Naive thymus-derived CD8-positive, alpha-beta T cell (primary cell): ENCODE measurements around the gene KLRC4. TPM values are rescaled to one million over a fixed set of nuclear protein-coding genes. Genes with fewer than 3 reads are reported as not detected.
"Not testable (repeated sequence)": the region's sequence is repeated elsewhere in the genome, so short reads cannot be mapped to it uniquely, and the experiment has no call there.

ENCODE experiments used
- ATAC-seq, 2 donors: fragments of 150-1000 bp; cut with Tn5 transposase in 1 of 2; sonication (Bioruptor Pico), chemical (Tn5 transposase) in 1 of 2; 1 replicate in 1 of 2; 2 replicates in 1 of 2; pipeline ENCODE4 v1.10.0; 2021; ENCODE audit warnings: mild to moderate bottlenecking in 2 of 2, moderate library complexity in 2 of 2
- POLR2A ChIA-PET: fragments of 350-600 bp; sonication (Branson Sonifier 250); formaldehyde crosslinking; loops from one replicate; lab custom pipeline; 2021; ENCODE audit warnings: antibody characterized with exemption; lab: Charles Lee
- DNase-seq, 10 donors: peaks; one replicate each; pipeline versions ENCODE4 v3.0.0 to v3.0.0-alpha.2; 2020 to 2022
- H3K27ac Mint-ChIP-seq, 10 donors: one replicate each; pipeline ENCODE4 v1.8.0; 2020 to 2022; ENCODE audit warnings: mild to moderate bottlenecking in 10 of 10, mixed read lengths in 10 of 10, moderate library complexity in 4 of 10, inconsistent platforms in 1 of 10
- H3K27me3 Mint-ChIP-seq, 5 donors: one replicate each; pipeline ENCODE4 v1.8.0; 2021 to 2022; ENCODE audit warnings: mixed read lengths in 5 of 5
- H3K36me3 Mint-ChIP-seq, 3 donors: one replicate each; pipeline ENCODE4 v1.8.0; 2020 to 2022; ENCODE audit warnings: mixed read lengths in 3 of 3, mild to moderate bottlenecking in 2 of 3, inconsistent platforms in 1 of 3
- H3K4me1 Mint-ChIP-seq, 4 donors: one replicate each; pipeline ENCODE4 v1.8.0; 2021 to 2022; ENCODE audit warnings: mixed read lengths in 4 of 4
- H3K4me3 Mint-ChIP-seq, 10 donors: one replicate each; pipeline ENCODE4 v1.8.0; 2020 to 2022; ENCODE audit warnings: mild to moderate bottlenecking in 10 of 10, mixed read lengths in 10 of 10, moderate library complexity in 6 of 10, inconsistent platforms in 1 of 10
- H3K9me3 Mint-ChIP-seq, 9 donors: one replicate each; pipeline ENCODE4 v1.8.0; 2020 to 2022; ENCODE audit warnings: mixed read lengths in 9 of 9, mild to moderate bottlenecking in 3 of 9, inconsistent platforms in 1 of 9, moderate library complexity in 1 of 9
- polyA plus RNA-seq, 3 donors: library from polyadenylated mRNA; unstranded; fragments of 300-500 nt; fragmentation: Illumina TruSeq; gene quantifications; one replicate each; pipeline ENCODE4 v1.2.3, GENCODE V29; 2021
- total RNA-seq, 8 experiments: library from RNA in 2 of 8; stranded (reverse) in 2 of 8; gene quantifications; one replicate each; pipeline ENCODE4 v1.2.3 and lab custom pipeline; 2021 to 2026

KLRC4 gene
- total and polyA plus RNA-seq, 5 experiments from 2014 or later: 1.3 to 57.6 (median 31.8) TPM

- DNase-seq, ATAC-seq, H3K27ac Mint-ChIP-seq, H3K4me1 Mint-ChIP-seq, POLR2A ChIA-PET, H3K4me3 Mint-ChIP-seq, H3K36me3 Mint-ChIP-seq, H3K27me3 Mint-ChIP-seq, H3K9me3 Mint-ChIP-seq: not testable (repeated sequence)
Observed at GRCh38 chr12:10425938-10426337, 16.4 kb upstream of the KLRC4 start.

- H3K36me3 Mint-ChIP-seq, H3K27ac Mint-ChIP-seq, POLR2A ChIA-PET, H3K4me1 Mint-ChIP-seq, H3K9me3 Mint-ChIP-seq, ATAC-seq, H3K27me3 Mint-ChIP-seq, H3K4me3 Mint-ChIP-seq, DNase-seq: not testable (repeated sequence)
Observed at GRCh38 chr12:10424260-10424899, 14.8 kb upstream of the KLRC4 start.

DNA sequence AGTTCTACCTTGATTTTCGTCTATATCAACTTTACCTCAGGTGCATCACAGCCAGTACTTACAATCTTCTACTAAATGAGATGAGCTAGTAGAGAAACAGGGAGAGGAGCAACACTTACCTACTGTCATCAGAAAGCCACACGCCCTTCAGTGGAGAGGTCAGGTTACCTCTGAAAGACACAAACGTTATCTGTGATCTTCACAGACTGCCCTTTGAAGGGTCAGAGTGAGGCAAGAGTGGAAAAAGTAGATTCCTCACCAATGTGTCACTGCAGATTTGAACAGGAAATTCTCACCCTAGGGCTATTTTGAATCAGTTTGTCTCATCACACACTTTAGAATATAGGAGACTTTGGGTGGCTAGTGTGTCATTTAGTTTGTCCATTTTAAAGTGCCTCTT lies 12.6 kb upstream of the KLRC4 start:
- H3K27ac Mint-ChIP-seq, H3K27me3 Mint-ChIP-seq, H3K36me3 Mint-ChIP-seq, POLR2A ChIA-PET, H3K4me3 Mint-ChIP-seq, DNase-seq, H3K9me3 Mint-ChIP-seq, H3K4me1 Mint-ChIP-seq: not testable (repeated sequence)
- peak; percentile 16 to 45 for ATAC-seq

- H3K36me3 Mint-ChIP-seq, H3K27me3 Mint-ChIP-seq, H3K9me3 Mint-ChIP-seq, H3K4me1 Mint-ChIP-seq, DNase-seq, POLR2A ChIA-PET: not testable (repeated sequence)
- peak; percentile 75 to 80 for ATAC-seq
- peak within 1 kb of the TSS; percentile 56 to 85 (median 78) for H3K4me3 Mint-ChIP-seq
- H3K27ac Mint-ChIP-seq: peak within 1 kb of the TSS in 9 of 10 donors; percentile 48 to 88 (median 80)
Observed at GRCh38 chr12:10420334-10420733, 10.8 kb upstream of the KLRC4 start, which contains the start of gene KLRC3. Gene KLRC3, minus strand, starts transcription at chr12:10420595. Its CDS starts 45 bp downstream, at chr12:10420550.

- Mint-ChIP-seq H3K4me1 (peaks cover 9 to 35% (median 25%) of the 10 kb centered on the region in 4 donors), H3K27me3 (no peaks in the 10 kb centered on the region), H3K4me3 (peak overlapping the region; percentile 86 to 97 (median 90)), H3K9me3 (peaks cover 0 to 4% (median 0%) of the 10 kb centered on the region in 9 donors), H3K36me3 (peaks cover 0 to 32% (median 30%) of the 10 kb centered on the region in 3 donors), H3K27ac (peak overlapping the region; percentile 38 to 98 (median 92))
- POLR2A ChIA-PET: interaction anchor here (0.9 to 2.1 kb wide), 11 partner anchors 11 to 154 kb away, joined by 3 to 18 read pairs (median 6); no protein-coding TSS in a partner anchor
- peak; percentile 48 to 56 for ATAC-seq
- peak in 1 of 10 donors; percentile 30 for DNase-seq
Observed at GRCh38 chr12:10408842-10409241, 715 bp downstream of the KLRC4 start.

DNA sequence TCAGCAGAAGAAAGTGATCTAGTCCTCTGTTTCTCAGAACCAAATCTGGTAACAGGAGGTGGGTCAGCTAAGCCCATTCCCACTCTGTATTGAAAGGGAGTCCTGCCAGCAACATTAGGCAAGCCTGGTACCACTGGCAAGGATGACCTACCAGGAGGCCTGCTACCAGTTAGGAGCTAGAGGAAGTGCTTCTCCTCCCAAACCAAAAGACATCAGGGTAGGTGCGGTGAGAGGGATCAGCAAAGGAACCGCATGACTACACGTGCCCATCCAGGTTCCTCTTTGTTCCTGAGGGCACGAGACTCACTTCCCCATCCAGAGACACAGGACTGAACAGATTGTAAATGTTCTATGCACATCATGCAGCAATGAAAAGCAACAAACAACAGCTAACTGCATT lies 2.8 kb downstream of the KLRC4 start:
- peaks cover 14 to 44% (median 31%) of the 10 kb centered on the region in 4 donors for H3K4me1 Mint-ChIP-seq
- DNase-seq (peak in 1 of 10 donors; percentile 10), ATAC-seq (peak in 1 of 2 donors; percentile 4)
- peak overlapping the region; percentile 82 to 96 (median 88) for H3K4me3 Mint-ChIP-seq
- peaks cover 0 to 4% (median 0%) of the 10 kb centered on the region in 9 donors for H3K9me3 Mint-ChIP-seq
- H3K27ac Mint-ChIP-seq: peak overlapping the region; percentile 57 to 97 (median 92)
- no peaks in the 10 kb centered on the region for H3K27me3 Mint-ChIP-seq
- H3K36me3 Mint-ChIP-seq: peaks cover 0 to 35% (median 35%) of the 10 kb centered on the region in 3 donors
- POLR2A ChIA-PET: interaction anchor here (0.9 to 2.7 kb wide), 12 partner anchors 10 to 152 kb away, joined by 3 to 28 read pairs (median 6); no protein-coding TSS in a partner anchor

GRCh38 chr12:10405294-10405693 lies 4.3 kb downstream of the KLRC4 start:
- POLR2A ChIA-PET: interaction anchor here (0.6 to 2.7 kb wide), 9 partner anchors 9 to 154 kb away, joined by 3 to 28 read pairs (median 3); no protein-coding TSS in a partner anchor
- peak overlapping the region; percentile 70 to 90 (median 78) for H3K4me3 Mint-ChIP-seq
- H3K4me1 Mint-ChIP-seq: peaks cover 20 to 47% (median 40%) of the 10 kb centered on the region in 4 donors
- DNase-seq (no peak), ATAC-seq (peak in 1 of 2 donors; percentile 32)
- H3K9me3 Mint-ChIP-seq: peaks cover 0 to 4% (median 0%) of the 10 kb centered on the region in 9 donors
- peaks cover under 1 to 43% (median 42%) of the 10 kb centered on the region in 3 donors for H3K36me3 Mint-ChIP-seq
- no peaks in the 10 kb centered on the region for H3K27me3 Mint-ChIP-seq
- peak overlapping the region in 8 of 10 donors; percentile 58 to 96 (median 82) for H3K27ac Mint-ChIP-seq

- Mint-ChIP-seq H3K36me3 (peaks cover 4 to 47% (median 45%) of the 10 kb centered on the region in 3 donors), H3K27ac (peak overlapping the region in 9 of 10 donors; percentile 11 to 96 (median 78)), H3K4me1 (peaks cover 23 to 50% (median 44%) of the 10 kb centered on the region in 4 donors), H3K4me3 (peak overlapping the region; percentile 70 to 90 (median 78)), H3K27me3 (no peaks in the 10 kb centered on the region), H3K9me3 (peaks cover 0 to 4% (median 0%) of the 10 kb centered on the region in 9 donors)
- DNase-seq (no peak), ATAC-seq (no peak)
- POLR2A ChIA-PET: interaction anchor here (0.6 to 1.8 kb wide), 7 partner anchors 10 to 155 kb away, joined by 3 to 14 read pairs (median 3); no protein-coding TSS in a partner anchor
Observed at GRCh38 chr12:10404798-10405197, 4.8 kb downstream of the KLRC4 start.

- POLR2A ChIA-PET: interaction anchor here (0.7 to 1.8 kb wide), 3 partner anchors 8 to 15 kb away, joined by 6 to 9 read pairs (median 8); no protein-coding TSS in a partner anchor
- ATAC-seq (peak in 1 of 2 donors; percentile 30), DNase-seq (no peak)
- H3K27me3 Mint-ChIP-seq: no peaks in the 10 kb centered on the region
- H3K27ac Mint-ChIP-seq: peak overlapping the region; percentile 20 to 99 (median 70)
- H3K4me3 Mint-ChIP-seq: peak overlapping the region; percentile 42 to 78 (median 68)
- peaks cover 0 to 7% (median 0%) of the 10 kb centered on the region in 9 donors for H3K9me3 Mint-ChIP-seq
- H3K36me3 Mint-ChIP-seq: peaks cover 4 to 46% (median 44%) of the 10 kb centered on the region in 3 donors
- peaks cover 23 to 57% (median 49%) of the 10 kb centered on the region in 4 donors for H3K4me1 Mint-ChIP-seq
Observed at GRCh38 chr12:10400829-10401228, 8.7 kb downstream of the KLRC4 start.

DNA sequence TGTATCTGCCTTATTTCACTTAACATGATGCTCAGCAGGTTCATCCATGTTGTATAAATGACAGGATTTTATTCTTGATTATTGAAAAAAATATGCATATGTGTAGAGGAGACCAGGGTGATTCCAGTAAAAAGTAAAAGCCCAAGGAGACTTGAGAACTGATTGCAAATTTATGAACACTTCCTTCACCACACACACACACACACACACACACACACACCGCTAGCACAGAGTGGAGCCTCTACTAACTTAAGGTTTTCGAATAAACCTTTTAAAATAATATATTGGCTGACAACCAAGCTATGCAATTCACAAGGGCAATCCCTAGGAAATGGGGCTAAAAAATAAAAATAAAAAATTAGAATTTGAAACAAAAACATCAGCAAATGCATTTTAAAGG lies 11.4 kb downstream of the KLRC4 start:
- DNase-seq (peak in 1 of 10 donors; percentile 69), ATAC-seq (no peak)
- Mint-ChIP-seq H3K27ac (peak overlapping the region; percentile 77 to 99 (median 90)), H3K9me3 (peaks cover 0 to 7% (median 0%) of the 10 kb centered on the region in 9 donors), H3K4me1 (peaks cover 40 to 79% (median 71%) of the 10 kb centered on the region in 4 donors), H3K4me3 (peak overlapping the region; percentile 55 to 81 (median 69)), H3K27me3 (no peaks in the 10 kb centered on the region), H3K36me3 (peaks cover 4 to 33% (median 27%) of the 10 kb centered on the region in 3 donors)
- POLR2A ChIA-PET: interaction anchor here (0.6 to 5.2 kb wide), 8 partner anchors 9 to 163 kb away, joined by 3 to 35 read pairs (median 4); partner anchors contain the start of gene KLRC4

DNA sequence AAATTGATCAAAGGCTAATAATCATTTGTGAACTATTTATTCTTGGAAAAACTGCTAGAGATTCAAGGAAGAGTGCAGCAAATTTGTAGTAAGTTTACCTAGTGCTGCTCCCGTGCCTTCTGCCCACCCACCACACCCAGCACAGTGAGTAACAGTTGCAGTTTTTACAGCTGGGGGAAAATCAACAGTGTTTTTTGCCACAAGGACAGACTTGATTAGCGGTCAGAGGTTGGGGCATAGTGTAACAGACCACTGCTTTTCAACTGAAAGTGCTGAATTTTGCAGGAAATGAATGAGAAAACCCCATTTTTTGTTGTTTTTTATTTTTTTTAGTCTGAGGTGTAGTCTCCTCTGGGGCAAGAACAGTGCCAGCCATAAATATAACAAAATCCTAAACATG lies 12.3 kb downstream of the KLRC4 start:
- Mint-ChIP-seq H3K27me3 (no peaks in the 10 kb centered on the region), H3K4me1 (peaks cover 41 to 82% (median 75%) of the 10 kb centered on the region in 4 donors), H3K36me3 (peaks cover 4 to 32% (median 24%) of the 10 kb centered on the region in 3 donors), H3K9me3 (peaks cover 0 to 7% (median 0%) of the 10 kb centered on the region in 9 donors), H3K4me3 (peak overlapping the region; percentile 55 to 81 (median 65)), H3K27ac (peak overlapping the region; percentile 77 to 99 (median 90))
- POLR2A ChIA-PET: interaction anchor here (0.6 to 5.2 kb wide), 8 partner anchors 9 to 161 kb away, joined by 3 to 35 read pairs (median 7); partner anchors contain the start of gene KLRC4
- peak in 1 of 2 donors; percentile 8 for ATAC-seq
- DNase-seq: peak in 2 of 10 donors; percentile 54 to 59

DNA sequence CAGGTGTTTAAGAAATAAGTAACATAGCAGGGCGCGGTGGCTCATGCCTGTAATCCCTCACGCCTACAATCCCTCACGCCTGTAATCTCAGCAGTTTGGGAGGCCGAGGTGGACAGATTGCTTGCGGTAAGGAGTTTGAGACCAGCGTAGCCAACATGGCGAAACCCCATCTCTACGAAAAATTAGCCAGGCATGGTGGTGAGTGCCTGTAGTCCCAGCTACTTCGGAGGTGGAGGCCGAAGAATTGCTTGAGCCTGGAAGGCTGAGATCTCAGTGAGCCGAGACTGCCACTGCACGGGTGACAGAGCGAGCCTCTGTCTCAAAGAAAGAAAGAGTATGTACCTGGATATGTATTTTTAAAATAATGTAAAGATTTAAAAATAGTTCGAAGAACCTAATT lies 13.4 kb downstream of the KLRC4 start:
- Mint-ChIP-seq H3K4me3 (peak overlapping the region in 6 of 10 donors; percentile 27 to 91 (median 83)), H3K4me1 (peaks cover 39 to 80% (median 75%) of the 10 kb centered on the region in 4 donors), H3K36me3 (peaks cover 4 to 21% (median 17%) of the 10 kb centered on the region in 3 donors), H3K27ac (peak overlapping the region; percentile 90 to 100 (median 99))
- not testable (repeated sequence) for H3K27me3 Mint-ChIP-seq, ATAC-seq, H3K9me3 Mint-ChIP-seq, DNase-seq
- POLR2A ChIA-PET: interaction anchor here (0.6 to 5.2 kb wide), 13 partner anchors 8 to 166 kb away, joined by 3 to 35 read pairs (median 10); partner anchors contain the start of gene KLRC4
